GM21447 (cell line): Measurements from ENCODE around the gene CHRD.

Experiments
- ATAC-seq: cut with Tn5 transposase; IDR thresholded peaks from one replicate; pipeline ENCODE4 v1.9.1; 2021; ENCODE audit not compliant: unreplicated experiment

The CHRD gene

GRCh38 chr3:184346480-184347190, 33.2 kb upstream of the CHRD start:
- ATAC-seq = no peak

- no peak for ATAC-seq
Observed at GRCh38 chr3:184347321-184348056, 32.4 kb upstream of the CHRD start.

DNA sequence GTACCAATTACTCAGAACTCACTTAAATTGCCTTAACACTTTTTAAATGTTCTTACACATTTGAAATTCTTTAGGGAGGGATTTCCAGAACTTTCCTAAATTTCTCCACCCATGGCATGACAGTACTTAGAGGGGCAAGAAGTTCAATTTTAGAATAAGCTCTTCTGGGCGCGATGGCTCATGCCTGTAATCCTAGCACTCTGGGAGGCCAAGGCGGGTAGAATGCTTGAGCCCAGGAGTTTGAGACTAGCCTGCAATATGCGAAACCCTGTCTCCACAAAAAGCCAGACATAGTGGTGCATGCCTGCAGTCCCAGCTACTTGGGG, 31.8 kb upstream of the CHRD start:
- ATAC-seq = no peak

- ATAC-seq = no peak
Observed at GRCh38 chr3:184349563-184350470, 30.0 kb upstream of the CHRD start.

GRCh38 chr3:184350618-184351017, 29.2 kb upstream of the CHRD start:
- ATAC-seq = no peak

DNA sequence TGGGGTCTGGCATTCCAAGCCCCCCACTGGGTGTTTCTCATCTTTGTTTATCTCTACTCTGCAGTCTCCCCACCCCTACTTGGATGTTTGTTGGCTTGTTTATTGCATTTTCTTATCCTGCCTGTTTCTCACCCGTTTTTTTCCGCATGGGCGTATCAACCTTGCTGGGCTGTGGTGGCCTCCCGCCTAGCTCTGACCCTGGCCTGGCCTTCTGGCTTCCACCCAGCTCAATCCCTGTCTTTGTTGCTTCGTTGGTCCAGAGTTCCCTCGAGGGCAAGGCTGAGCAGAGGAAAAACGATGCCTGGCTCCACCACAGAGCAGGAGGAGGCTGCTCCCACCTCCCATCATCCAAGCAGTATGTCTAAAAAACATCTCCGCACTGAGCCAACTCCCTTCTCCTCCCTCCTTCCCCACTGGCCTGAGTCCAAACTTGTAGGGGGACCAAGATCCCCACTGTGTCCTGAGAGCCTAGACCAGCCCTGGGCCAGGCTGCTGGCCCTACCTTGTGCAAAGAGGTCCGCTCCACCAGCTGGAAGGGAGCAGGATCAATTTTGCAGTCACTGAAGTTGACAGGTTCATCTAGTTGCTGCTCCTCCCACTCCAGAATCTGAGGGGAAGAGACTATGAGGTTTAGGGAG, 28.2 kb upstream of the CHRD start:
- ATAC-seq = no peak

GRCh38 chr3:184352149-184352785, 27.6 kb upstream of the CHRD start:
- no peak for ATAC-seq

DNA sequence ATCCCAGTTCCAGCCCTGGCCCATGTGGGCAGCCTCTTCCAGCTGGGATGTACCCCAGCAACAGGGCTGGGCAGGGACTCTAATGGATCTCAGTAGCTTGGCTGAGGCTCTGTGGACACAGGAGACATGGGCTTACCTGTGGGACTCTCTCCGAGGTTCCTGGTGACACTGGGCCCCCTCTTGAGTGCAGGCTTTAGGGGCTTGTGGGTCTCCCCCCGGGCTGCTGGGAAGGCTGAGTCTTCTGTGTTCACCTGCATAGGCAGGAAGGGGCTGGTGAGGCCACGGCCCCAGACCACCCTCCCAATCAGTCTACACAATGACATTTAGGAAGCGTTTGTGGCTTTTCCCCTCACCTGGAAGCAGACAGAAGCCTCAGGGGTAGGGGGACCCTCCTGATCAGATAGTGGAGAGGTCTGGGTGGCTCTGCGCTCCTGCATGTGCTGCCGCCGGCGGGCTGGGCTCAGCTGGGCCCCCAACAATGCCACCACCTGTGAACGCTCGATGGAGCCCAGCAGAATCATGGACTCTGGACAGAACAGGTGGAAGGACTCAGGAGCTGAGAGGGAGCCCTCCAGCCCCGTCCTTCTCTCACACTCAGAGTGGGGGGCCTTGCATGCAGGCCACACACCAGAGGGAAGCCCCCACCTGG, 26.8 kb upstream of the CHRD start:
- no peak for ATAC-seq

- no peak for ATAC-seq
Observed at GRCh38 chr3:184353546-184353941, 26.3 kb upstream of the CHRD start.

DNA sequence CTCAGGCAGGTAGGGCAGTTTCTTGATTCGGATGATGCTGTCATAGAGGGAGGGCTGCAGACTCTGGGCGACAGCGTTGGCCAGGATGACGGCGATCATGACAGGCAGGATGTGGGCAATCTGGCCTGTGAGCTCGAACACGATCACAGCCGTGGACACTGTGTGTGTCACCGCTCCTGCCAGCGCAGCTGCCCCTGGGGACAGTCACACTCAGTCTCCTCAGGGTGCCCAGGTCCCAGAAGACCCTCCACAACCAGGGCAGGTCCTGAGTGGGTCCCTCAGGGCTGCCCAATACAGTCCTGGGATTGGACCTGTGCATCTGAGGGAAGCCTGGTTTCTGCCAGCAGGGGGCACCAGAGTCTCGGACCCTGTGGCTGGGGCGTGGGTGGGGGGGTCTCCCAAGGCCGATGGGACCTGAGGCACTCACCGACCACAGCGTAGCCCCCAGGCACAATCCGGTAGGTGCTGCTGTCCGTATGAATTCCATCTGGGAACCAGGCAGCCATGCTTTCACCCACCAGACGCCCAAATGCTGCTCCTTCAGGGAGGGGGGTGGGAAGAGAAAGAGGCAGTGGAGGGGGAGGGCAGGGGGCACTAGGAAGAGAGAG, 25.6 kb upstream of the CHRD start:
- no peak for ATAC-seq

DNA sequence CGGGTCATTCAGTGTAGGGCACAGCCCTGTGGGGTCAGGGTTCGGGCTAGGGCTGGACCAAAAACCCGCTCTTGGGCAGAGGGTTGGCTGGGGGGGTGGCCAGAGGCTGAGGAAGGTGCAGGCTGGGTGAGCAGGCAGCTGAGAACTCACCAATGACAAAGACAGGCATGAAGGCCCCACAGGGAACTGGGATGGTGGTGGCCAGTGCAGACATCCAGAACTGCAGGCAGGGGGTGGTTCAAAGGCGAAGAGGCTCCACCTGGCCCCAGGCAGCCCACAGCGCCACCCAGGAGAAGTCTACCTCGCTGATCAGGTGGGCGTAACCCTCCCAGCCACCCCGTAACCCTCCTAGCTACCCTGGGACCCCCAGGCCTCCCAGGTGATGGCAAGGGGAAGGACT, 25.1 kb upstream of the CHRD start:
- no peak for ATAC-seq

DNA sequence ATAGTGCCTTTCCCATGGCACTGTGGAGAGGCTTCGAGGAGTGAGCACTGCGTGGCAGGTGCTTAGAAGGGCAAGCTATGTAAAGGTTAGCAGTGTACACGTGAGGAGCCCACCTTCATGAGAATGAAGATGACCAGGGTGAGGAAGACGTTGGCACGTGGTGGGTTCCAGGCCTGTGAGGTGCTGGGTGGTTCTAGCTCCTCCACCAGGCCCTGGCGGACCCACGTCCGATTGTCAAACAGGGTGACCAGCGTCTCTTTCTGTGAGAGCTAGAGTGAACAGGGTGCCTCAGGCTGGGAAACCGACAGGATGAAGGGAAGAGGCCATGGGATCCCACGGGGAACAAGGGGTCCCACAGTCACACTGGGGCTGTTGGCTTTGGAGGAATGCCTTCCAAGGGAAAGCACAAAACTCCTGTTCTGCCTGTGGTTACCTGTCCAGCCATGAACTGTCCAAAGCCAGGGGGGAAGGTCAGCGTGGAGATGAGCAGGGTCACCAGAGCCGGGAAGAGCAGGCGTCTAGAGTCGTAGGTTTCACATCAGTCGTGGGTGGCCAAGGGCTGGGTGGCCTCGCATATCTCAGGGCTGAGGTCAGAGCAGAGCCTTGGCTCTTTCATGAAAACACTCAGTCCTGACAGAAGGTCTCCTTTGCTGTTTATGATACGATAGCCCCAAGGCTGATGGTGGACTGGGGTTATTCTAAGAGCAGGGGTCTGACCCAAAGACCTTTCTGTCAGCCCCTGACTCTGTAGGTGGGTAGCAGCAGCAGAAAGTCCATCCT, 24.4 kb upstream of the CHRD start:
- ATAC-seq = no peak

DNA sequence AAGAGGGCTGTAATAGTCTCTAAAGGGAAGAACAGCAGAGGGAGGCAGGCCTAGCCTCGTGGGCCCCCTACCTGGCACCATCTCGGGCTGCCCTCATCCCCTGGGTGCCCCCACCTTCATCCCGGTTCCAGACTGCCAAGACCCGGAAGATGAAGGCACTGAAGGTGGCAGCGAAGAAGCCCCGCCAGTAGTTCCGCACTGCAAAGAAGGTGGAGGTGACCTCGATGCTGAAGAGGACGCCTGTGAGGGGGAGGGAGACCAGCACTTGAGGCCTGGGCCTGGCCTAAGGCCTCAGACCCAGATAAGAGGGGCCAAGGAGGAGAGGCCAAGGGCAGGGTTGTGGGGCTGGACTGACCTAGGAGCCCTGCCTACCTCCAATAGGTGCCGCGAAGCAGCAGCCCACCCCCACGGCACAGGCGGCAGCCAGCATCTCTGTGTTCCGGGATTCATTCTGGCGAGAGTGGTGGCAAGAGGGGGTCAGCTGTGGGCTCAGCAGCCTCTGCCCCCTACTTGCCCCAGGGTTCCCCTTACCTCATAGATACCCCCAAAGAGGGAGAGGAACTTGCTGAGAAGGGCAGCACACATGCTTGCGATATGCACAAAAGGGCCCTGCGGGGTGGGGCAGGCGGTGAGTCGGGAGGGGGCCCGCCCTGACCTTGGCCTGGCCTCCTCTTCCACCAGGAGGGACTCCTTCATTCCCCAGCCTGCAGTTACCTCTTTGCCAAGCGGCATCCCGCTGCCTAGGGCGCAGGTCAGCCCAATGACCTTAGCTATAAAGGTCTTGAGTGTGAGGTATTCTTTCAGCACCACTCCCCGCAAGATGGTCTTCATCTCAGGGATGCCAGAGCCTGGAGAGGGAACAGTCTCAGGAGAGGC, 22.4 kb upstream of the CHRD start:
- ATAC-seq = no peak

DNA sequence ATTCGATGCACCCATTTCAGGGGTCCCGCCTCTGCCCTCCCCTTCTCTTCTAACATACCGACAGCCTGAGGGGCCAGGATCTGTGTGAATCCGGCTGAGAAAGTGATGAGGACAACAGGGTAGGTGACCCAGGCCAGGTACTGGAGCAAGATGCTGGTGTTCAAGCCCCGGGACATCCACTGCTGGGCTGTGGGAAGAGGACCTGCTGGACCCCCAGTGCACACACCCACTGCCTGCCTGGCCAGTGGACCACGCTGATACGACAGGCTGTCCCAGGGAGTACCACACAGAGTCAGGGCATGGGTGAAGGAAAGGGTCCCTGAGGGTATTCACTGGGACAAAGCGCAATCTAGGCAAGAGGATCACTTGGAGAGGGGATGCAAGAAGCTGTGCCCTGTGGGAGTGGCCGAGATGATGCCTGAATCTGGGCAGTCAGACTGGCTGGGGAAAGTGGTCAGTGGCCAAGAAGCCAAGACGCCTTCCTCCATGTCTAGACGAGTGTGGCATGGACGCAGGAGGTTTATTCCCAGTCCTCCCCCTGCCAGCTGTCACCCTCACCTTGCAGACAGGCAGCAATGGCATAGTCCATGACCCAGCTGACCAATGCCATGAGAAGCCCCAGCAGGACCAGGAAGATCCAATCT, 21.6 kb upstream of the CHRD start:
- no peak for ATAC-seq

GRCh38 chr3:184358921-184359350, 20.9 kb upstream of the CHRD start:
- no peak for ATAC-seq

- ATAC-seq = no peak
Observed at GRCh38 chr3:184359610-184360009, 20.2 kb upstream of the CHRD start.

GRCh38 chr3:184360070-184360928, 19.6 kb upstream of the CHRD start:
- ATAC-seq = no peak
